ENCODE data around the gene PDK2.

Gene PDK2

GRCh38 chr17:50120475-50121253, 25.5 kb downstream of the PDK2 start:
- no peak for DNase-seq

GRCh38 chr17:50122945-50123344, 27.8 kb downstream of the PDK2 start:
- DNase-seq = no peak

- DNase-seq = peak; percentile 80
Measured at GRCh38 chr17:50123649-50124349, 28.6 kb downstream of the PDK2 start.

DNA sequence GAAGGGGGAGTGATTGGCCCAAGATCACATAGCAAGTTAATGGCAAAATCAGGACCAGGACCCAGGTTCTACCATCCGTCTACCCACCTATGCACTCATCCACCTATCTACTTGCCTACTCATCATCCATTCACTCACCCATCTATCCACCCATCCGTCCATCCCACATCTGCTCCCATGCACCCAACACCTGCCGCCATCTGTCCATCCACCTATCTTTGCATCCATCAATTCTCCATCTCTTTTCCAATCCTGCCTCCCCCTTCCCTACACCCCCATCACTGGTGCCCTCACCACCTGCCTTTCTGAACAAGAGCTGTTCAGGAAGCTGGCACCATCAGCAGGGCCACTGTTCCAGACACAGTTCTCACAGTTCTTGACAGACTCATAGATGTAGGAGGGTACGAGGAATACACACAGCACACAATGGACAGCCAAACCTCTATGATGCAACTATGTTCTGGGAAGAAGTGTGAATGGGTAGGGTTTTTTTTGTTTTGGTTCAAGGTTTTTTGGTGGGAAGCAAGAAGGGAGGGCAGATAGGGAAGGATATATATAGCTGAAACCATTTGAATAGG, 30.4 kb downstream of the PDK2 start:
- DNase-seq = no peak

DNA sequence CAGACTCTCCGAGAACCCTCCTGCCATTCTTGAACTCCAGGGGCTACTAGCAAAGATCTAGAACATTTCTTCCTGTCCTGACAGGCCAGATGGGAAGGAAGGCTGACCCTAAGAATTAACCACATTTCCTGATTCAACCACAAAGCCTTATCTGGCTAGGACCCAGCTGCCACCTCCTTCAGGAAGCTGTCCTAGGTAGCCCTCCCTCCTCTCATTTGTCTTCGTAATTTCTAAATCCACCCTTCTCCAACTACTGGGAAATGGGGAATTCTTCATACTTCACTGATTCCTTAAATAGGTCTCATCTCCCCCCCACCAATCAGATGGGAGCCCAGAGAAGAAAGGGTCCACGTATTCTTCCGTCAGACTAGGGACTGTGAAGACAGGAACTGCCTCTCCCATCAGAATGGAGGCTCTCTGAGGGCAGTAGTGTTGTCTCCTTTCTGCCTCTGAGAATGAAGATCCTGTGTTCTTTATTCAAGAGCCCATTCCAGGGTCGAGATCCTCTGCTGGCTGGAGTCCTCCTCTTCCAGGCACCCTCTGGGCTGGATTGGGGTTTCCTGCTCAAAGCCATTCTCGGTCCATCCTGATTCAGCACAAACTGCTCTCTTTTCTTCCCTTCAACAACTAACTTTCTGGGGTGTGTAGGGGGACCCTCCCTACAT, 32.7 kb downstream of the PDK2 start:
- DNase-seq = no peak

DNA sequence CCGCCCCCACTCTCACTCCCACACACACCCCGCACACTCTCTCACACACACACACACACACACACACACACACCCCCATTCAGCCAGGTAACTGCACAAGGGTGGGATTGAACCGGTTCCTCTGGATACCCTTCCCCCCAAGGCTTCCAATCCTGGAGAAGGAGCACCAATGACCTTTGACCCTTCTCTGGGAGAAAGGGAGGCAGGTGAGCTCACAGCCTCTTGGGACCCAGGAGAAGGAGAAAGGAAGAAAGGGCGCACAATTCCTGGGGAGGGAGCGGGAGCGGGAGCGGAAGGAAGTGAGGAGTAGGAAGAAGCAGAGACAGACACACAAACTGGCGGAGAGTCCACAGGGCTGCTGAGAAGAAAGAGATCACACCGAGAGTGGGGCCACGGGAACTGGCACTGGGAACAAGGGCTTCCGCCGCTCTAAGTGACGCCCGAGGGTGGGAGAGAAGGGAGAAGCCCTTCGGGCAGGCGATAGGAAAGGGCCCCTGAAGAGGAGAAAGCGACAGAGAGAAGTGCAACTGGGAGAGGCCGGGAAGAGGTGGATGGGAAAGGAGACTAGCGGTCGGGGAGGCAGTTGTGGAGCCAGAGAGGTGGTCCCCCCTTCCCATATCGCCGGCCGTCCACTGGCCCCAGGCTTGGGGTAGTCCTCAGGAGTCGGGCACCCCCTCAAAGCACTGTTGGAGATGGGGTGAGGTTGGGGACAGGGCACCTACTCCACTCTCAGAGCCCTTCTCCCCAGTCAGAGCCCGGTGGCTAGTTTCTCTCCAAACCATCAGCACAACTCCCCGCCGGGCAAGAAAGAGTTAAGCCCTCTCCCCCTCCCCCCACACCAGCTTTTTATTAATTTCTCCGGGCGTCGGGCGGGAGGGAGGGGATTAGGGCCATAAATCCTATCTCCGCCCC, 33.5 kb downstream of the PDK2 start:
- DNase-seq = peak; percentile 89

DNA sequence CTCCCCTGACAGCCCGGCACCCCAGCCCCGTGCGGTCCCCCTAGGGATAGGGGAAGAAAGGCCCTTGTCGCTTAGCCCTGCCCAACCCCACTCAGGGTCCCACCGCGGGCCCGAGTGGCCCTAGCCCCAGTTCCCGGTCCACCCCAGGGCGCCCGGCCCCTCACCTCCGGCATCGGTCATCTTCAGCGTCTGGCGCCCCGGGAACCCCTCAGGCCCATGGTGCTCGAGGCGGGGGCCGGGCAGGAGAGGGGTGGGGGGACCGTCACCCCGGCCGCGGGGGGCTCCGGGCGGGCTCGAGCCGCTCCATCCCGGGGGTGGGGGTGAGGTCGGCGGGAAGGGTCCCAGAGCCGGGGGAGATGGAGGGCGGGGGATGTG, 34.2 kb downstream of the PDK2 start:
- DNase-seq = no peak

- peak; percentile 90 for DNase-seq
Measured at GRCh38 chr17:50129728-50130558, 34.8 kb downstream of the PDK2 start, which contains the start of gene SAMD14. TSS of gene SAMD14 (minus strand) at chr17:50130160. CDS start at chr17:50124959, 5,201 bp downstream.

DNA sequence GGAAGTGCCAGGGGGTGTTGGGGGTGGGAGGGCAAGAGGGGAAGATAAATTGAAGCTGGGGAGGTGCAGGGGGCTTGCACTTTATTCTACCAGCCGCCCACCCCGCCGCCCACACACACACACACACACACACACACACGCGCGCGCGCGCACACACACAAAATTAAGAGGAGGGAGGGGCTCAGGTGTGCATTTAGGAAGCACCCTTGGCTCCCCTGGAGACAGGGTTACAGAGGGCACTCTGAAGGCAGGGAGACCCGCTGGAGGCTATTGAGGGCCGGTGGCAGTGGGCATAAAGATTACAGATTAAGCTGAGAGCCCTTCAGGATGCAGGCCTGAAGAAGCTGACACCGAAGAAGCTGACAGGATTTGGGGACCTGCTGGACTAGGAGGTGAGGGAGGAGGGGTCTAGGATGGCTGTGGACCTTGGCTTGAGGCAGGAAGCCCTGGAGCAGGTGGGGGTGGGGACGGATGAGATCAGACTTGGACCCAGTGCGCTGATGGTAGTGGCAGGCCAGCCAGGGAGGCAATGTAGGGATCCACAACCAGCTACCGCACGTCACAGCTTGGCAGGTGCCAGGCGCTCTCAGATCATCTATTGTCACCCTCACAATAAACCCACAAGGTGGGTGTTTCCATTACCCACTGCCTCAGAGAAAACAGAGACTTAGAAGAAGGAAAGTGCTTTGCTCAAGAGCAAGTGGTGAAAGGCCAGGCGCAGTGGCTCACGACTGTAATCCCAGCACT, 35.6 kb downstream of the PDK2 start:
- DNase-seq = no peak

DNA sequence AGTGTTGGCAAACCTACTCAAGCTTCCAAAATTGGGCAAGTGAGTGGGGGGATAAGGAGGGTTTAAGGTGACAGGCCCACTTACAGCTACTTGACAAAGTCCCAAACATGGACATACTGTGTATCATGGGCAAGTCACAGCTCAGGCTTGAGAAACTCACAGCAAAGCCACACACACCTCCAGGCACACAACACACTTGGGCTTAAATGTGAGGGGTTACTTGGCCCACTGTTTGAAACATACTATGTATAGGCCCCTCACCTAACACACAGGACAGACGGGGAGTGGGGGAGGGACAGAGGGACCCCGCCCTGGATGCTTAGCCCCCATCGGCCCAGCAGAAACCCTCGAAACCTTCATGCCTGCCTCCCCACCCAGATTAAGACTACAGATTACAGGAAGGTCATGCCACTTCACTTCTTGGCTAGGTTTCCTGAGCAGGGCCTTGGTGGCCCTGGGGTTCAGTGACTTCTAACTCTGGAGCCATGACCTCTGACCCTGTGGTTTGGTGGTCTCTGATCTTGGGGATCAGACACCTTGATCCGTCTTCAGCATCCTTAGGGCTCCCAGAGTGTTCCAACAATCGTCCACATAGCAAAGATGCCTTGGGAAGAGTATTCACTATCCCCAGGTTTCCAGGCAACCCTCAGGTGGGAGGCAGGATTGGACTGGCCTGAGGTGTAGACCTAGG, 37.1 kb downstream of the PDK2 start:
- no peak for DNase-seq

- no peak for DNase-seq
Measured at GRCh38 chr17:50133028-50133768, 38.0 kb downstream of the PDK2 start.

GRCh38 chr17:50133769-50134099, 38.6 kb downstream of the PDK2 start:
- DNase-seq = no peak

DNA sequence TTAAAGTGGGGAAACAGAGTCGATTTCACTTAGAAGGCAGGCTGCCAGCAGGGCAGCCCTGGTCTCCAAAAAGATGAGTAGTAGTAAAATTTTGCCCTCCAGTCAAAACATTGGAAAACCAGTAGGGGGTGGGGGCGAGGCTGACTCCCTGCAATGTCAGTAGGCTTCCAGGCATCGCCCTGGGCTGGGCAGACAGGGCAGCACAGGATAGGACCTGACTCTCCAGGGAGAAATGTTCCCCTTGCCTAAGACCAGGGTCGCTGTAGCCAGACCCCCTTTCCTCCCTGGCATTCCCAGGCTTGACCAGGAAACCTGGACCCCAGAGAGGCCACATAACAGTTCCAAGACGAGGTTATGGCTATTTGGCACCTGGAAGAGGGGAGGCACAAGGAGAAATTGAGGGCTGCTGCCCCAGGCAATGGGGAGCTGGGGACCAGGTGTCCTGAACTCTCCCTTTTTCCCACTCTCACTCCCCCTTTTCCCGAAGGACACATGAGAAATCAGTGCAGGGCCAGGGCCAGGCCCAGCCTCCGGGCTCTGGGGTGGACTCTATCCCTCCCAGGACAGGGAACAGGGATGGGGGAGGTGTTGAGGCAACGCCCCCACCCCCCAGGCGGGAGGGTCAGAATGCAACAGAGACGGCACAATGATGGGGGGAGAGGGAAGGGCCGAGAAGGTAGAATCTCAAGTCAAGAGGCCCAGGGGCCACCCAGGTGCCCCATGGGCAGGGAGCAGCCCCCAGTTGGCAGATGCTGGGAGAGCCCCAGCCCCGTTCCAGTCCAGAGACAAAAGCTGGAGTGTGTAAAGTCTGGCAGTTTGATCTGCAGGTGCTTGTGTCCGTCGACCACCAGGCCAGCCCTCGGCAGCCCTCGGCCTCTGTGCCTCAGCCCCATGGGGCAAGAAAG, 39.3 kb downstream of the PDK2 start:
- DNase-seq = no peak

DNA sequence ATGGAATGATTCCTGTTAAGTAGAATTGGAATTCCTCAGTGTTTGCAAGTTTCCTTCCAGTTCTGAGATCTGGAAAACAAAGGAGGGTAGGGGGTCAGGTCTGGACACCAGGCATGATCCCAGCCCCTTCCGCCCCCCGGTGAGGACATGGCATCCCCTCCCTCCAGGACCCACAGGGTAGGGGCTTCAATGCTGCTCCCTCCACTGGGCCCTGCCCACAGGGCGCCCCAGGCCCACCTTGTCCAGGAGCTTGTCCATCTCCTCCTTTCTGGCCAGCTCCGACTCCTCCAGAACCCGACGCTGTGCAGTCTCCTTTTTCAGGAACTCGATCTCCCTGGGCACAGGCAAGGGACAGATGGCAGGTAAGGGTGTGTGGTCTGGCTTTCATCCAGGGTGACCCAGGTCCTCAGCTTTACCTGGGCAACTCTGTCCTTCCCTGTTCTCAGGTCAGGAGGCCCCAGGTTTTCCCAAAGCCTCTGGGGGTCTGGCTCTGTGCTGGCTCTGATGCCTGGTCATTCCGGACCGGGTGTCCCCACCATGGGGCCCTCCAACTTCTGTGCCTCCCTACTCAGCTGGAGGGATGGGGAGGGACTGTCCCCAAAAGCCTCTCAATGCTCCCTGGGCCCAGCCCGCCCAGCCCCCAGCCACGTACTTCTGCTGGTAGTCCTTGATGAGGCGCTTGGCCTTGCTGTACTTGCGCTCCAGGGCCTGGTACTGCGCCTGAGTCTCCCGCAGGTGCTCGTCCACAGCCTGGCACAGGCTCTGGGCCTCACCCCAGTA, 40.4 kb downstream of the PDK2 start:
- no peak for DNase-seq

- no peak for DNase-seq
Measured at GRCh38 chr17:50136096-50136687, 41.0 kb downstream of the PDK2 start.

DNA sequence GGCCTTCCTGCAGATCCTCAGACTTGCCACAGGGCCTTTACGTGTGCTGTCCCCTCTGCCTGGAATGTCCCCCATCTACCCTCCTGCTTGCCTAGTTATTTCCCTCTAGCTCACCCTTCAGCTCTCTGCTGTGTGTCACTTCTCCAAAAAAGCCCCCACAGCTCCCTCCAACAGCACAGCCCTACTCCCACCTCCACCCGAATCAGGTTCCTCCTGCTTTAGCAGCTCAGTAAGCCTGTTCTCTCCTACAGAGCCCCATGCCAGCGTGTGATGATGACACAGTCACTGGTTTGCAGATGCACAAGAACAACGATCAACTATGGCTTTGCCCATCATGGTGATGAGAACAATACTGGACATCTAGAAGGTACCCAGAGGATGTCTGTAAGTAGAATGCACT, 41.9 kb downstream of the PDK2 start:
- DNase-seq = no peak

DNA sequence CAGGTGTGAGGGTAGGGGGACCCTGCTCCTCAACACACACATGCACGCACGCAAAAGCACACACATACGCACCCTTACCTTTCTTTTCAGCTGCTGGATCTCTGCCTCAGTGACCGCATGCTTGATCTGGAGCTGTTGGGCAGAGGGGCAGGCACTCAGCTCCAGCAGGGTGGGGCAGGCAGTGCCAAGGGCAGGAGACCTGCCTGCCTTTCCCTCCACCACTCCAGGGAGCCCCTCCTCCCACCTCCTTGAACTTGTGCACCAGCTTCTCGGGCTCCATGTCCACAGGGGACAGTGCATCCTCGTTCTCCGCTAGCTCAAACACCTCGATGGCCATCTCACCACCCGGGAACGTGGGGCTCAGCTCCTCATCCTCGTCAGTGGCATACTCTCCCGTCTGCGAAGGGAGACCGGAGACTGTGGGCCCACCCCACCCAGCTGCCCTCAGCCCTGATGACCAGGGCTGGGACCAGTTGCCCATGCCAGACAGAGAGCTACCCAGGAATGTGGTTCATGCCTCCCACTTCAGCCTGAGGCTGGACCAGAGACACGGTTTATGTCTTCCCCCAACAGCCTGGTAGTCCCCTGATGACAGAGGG, 44.1 kb downstream of the PDK2 start:
- no peak for DNase-seq
